Hepatocyte (in vitro differentiated cells): ENCODE measurements around the gene MYO1E. TPM values are rescaled to one million over a fixed set of nuclear protein-coding genes. Genes with fewer than 3 reads are reported as not detected.

Source experiments
- DNase-seq: peaks from one replicate; pipeline ENCODE4 v3.0.0-alpha.2; 2016; ENCODE audit warnings: low spot score
- H2AFZ ChIP-seq: fragments of 200-600 bp; sonication (generic); 2 replicates; pipeline ENCODE4 v1.6.0; 2016; ENCODE audit warnings: antibody characterized with exemption, mild to moderate bottlenecking
- H3K27ac ChIP-seq: fragments of 200-600 bp; sonication (generic); 2 replicates; pipeline ENCODE4 v1.5.1; 2016; ENCODE audit warnings: mild to moderate bottlenecking
- H3K27me3 ChIP-seq: fragments of 200-600 bp; sonication (generic); 2 replicates; pipeline ENCODE4 v1.6.1; 2016
- H3K36me3 ChIP-seq: fragments of 200-600 bp; sonication (generic); replicated peaks from 2 replicates; pipeline ENCODE4 v1.5.1; 2016; ENCODE audit warnings: low read depth; ENCODE audit not compliant: insufficient read depth
- H3K4me1 ChIP-seq: fragments of 200-600 bp; sonication (generic); 2 replicates; pipeline ENCODE4 v1.5.1; 2016; ENCODE audit warnings: mild to moderate bottlenecking, moderate library complexity; ENCODE audit not compliant: insufficient read depth
- H3K4me2 ChIP-seq: fragments of 200-600 bp; sonication (generic); 2 replicates; pipeline ENCODE4 v1.6.0; 2016
- H3K4me3 ChIP-seq: fragments of 200-600 bp; sonication (generic); 2 replicates; pipeline ENCODE4 v1.5.1; 2016; ENCODE audit warnings: mild to moderate bottlenecking
- H3K79me2 ChIP-seq: fragments of 200-600 bp; sonication (generic); 2 replicates; pipeline ENCODE4 v1.6.0; 2017; ENCODE audit warnings: mild to moderate bottlenecking
- H3K9me2 ChIP-seq: fragments of 200-600 bp; sonication (generic); replicated peaks from 2 replicates; pipeline ENCODE4 v1.6.0; 2017; ENCODE audit warnings: mild to moderate bottlenecking; ENCODE audit not compliant: insufficient read depth
- H3K9me3 ChIP-seq: fragments of 200-600 bp; sonication (generic); 2 replicates; pipeline ENCODE4 v1.5.1; 2016; ENCODE audit warnings: low read depth, mild to moderate bottlenecking
- H4K20me1 ChIP-seq: fragments of 200-600 bp; sonication (generic); 2 replicates; pipeline ENCODE4 v1.6.0; 2016; ENCODE audit warnings: mild to moderate bottlenecking; ENCODE audit not compliant: insufficient read depth, poor library complexity, severe bottlenecking
- EZH2 ChIP-seq: fragments of 200-600 bp; sonication (generic); IDR thresholded peaks from 2 replicates; pipeline ENCODE4 v1.6.1; 2016; ENCODE audit warnings: antibody characterized with exemption, mild to moderate bottlenecking, borderline replicate concordance
- EZH2phosphoT487 ChIP-seq: fragments of 200-600 bp; sonication (generic); IDR thresholded peaks from one replicate; pipeline ENCODE4 v1.6.1; 2018; ENCODE audit warnings: antibody characterized with exemption, mild to moderate bottlenecking, low read depth, moderate library complexity; ENCODE audit not compliant: unreplicated experiment, severe bottlenecking
- WGBS: methylation state at CpG from one replicate; pipeline ENCODE4 v1.1.6; 2016; ENCODE audit warnings: low lambda C conversion rate; ENCODE audit errors: missing lambda C conversion rate; 5-methylcytosine and 5-hydroxymethylcytosine counted together
- polyA plus RNA-seq: library from polyadenylated mRNA; unstranded; fragments of >200 nt; fragmentation: Nextera tagmentation; extraction: Ambion mirVana; gene quantifications from 2 replicates; pipeline ENCODE4 v1.2.1, GENCODE V29; 2016
- total RNA-seq: library from RNA; depleted of rRNA; stranded (reverse); fragments of >200 nt; gene quantifications from 2 replicates; pipeline ENCODE4 v1.2.3, GENCODE V29; 2014
- TF ChIP-seq, protein P1 (sequence below): fragments of 200-600 bp; sonication (generic); IDR thresholded peaks from 2 replicates; pipeline ENCODE4 v1.5.1; 2016; ENCODE audit warnings: antibody characterized with exemption, mild to moderate bottlenecking; ENCODE audit not compliant: poor library complexity

The MYO1E gene
- total and polyA plus RNA-seq, 2 experiments from 2014 or later, result 107 to 111 TPM

GRCh38 chr15:59419170-59419569, 46.5 kb upstream of the MYO1E start:
- Histone ChIP-seq H3K27me3 (peaks cover 5% of the 10 kb centered on the region), H3K79me2 (no peaks in the 10 kb centered on the region), H3K9me2 (no peaks in the 10 kb centered on the region), H4K20me1 (no peaks in the 10 kb centered on the region), H3K27ac (no peak overlapping the region), H3K9me3 (no peaks in the 10 kb centered on the region), H3K4me3 (no peak overlapping the region), H3K4me1 (no peaks in the 10 kb centered on the region), H2AFZ (no peak overlapping the region), H3K4me2 (no peak overlapping the region), H3K36me3 (no peaks in the 10 kb centered on the region)
- TF ChIP-seq EZH2, result no peak
- TF ChIP-seq EZH2phosphoT487, result no peak
- TF ChIP-seq, protein P1, sequence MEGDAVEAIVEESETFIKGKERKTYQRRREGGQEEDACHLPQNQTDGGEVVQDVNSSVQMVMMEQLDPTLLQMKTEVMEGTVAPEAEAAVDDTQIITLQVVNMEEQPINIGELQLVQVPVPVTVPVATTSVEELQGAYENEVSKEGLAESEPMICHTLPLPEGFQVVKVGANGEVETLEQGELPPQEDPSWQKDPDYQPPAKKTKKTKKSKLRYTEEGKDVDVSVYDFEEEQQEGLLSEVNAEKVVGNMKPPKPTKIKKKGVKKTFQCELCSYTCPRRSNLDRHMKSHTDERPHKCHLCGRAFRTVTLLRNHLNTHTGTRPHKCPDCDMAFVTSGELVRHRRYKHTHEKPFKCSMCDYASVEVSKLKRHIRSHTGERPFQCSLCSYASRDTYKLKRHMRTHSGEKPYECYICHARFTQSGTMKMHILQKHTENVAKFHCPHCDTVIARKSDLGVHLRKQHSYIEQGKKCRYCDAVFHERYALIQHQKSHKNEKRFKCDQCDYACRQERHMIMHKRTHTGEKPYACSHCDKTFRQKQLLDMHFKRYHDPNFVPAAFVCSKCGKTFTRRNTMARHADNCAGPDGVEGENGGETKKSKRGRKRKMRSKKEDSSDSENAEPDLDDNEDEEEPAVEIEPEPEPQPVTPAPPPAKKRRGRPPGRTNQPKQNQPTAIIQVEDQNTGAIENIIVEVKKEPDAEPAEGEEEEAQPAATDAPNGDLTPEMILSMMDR, result no peak
- no peak for DNase-seq
- 77% methylated on average over 1 of the region's 1 CpG for WGBS

GRCh38 chr15:59416816-59417215, 44.1 kb upstream of the MYO1E start:
- Histone ChIP-seq H3K9me3 (no peaks in the 10 kb centered on the region), H3K4me1 (no peaks in the 10 kb centered on the region), H3K27ac (no peak overlapping the region), H2AFZ (no peak overlapping the region), H3K9me2 (no peaks in the 10 kb centered on the region), H3K79me2 (no peaks in the 10 kb centered on the region), H3K4me2 (no peak overlapping the region), H3K27me3 (peaks cover 5% of the 10 kb centered on the region), H3K4me3 (no peak overlapping the region), H3K36me3 (no peaks in the 10 kb centered on the region), H4K20me1 (no peaks in the 10 kb centered on the region)
- no peak for DNase-seq
- WGBS, result 94% methylated on average over 4 of the region's 4 CpGs
- TF ChIP-seq EZH2phosphoT487, result no peak
- TF ChIP-seq, protein P1, result no peak
- TF ChIP-seq EZH2, result no peak

- Histone ChIP-seq H2AFZ (no peak overlapping the region), H3K4me2 (no peak overlapping the region), H3K4me3 (no peak overlapping the region), H3K9me3 (no peaks in the 10 kb centered on the region), H3K36me3 (no peaks in the 10 kb centered on the region), H3K27ac (no peak overlapping the region), H3K79me2 (no peaks in the 10 kb centered on the region), H3K27me3 (peaks cover 4% of the 10 kb centered on the region), H3K9me2 (no peaks in the 10 kb centered on the region), H3K4me1 (no peaks in the 10 kb centered on the region), H4K20me1 (no peaks in the 10 kb centered on the region)
- WGBS, result 71% methylated on average over 2 of the region's 2 CpGs
- DNase-seq, result no peak
- TF ChIP-seq EZH2 (no peak), EZH2phosphoT487 (no peak)
- TF ChIP-seq, protein P1, result no peak
These were observed 40.9 kb upstream of the MYO1E start for GRCh38 chr15:59413577-59413976.

DNA sequence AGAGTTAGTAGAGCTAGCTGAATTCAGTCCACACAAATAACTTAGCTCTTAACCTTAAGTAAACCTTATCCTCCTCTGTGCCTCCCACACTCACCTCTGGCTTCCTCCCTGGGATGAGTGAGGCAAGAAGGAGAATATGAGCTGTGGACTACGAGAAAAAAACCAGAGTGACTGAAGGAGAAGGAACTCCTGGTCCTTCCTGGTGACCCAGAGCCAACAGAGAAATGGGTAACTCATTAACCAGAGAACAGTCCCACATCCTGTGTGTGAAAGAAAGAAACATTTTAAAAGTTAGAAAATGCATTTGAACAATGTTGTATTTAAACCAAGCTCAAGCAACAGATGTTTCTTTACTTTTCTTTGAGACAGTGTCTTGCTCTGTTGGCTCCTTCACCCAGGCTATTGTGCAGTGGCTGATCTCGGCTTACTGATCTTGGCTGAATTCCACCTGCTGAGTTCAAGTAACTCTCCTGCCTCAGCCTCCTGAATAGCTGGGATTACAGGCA, 37.8 kb upstream of the MYO1E start:
- 46% methylated on average over 2 of the region's 2 CpGs for WGBS
- Histone ChIP-seq H3K4me1 (no peaks in the 10 kb centered on the region), H2AFZ (no peak overlapping the region), H3K9me3 (no peaks in the 10 kb centered on the region), H3K27me3 (no peaks in the 10 kb centered on the region), H4K20me1 (no peaks in the 10 kb centered on the region), H3K4me2 (no peak overlapping the region), H3K27ac (peak overlapping the region; percentile 59), H3K4me3 (no peak overlapping the region), H3K9me2 (no peaks in the 10 kb centered on the region), H3K79me2 (no peaks in the 10 kb centered on the region), H3K36me3 (no peaks in the 10 kb centered on the region)
- TF ChIP-seq EZH2 (no peak), EZH2phosphoT487 (no peak)
- TF ChIP-seq, protein P1, result no peak
- peak; percentile 49 for DNase-seq
